NCI-H1436 (cell line): ENCODE data around the gene ZBTB12.
"Not testable (repeated sequence)": the region's sequence is repeated elsewhere in the genome, so short reads cannot be mapped to it uniquely, and the experiment has no call there.

Experiments
- DNase-seq: peaks from one replicate; lab custom pipeline; 2025; lab: John Stamatoyannopoulos, UW

Gene ZBTB12

DNA sequence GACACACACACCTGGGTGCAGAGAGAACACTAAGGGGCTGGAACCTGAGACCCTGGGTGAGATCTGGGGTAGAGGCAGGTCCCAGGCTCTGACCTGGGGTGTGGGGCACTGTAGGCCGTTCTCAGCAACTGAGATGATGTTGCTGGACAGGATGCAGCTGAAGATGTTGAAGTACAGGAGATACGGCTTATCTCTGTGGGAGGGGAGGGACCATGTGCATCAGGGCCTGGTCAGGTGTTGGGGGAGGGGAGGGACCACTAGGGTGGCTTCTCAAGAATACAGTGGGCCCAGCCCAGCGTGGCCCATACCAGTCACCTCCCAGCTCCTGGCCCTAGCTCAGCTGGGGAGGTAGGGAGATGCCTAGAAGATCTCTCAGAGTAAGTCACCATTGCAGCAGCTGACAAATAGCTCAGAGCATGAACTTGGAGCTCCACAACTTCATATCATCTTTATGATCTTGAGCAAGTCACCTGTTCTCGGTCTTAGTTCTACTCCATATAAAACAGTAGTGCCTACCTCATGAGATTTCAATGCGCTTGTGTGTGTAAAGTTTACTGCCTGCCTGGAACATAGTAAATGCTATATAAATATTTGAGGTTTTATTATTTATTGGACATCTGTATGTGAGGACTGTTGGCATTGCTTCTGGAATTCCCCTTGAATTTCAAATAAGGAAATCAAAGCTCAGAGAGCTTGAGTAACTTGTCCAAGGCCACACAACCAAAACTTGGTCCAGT, 26.9 kb downstream of the ZBTB12 start:
- no peak for DNase-seq

DNA sequence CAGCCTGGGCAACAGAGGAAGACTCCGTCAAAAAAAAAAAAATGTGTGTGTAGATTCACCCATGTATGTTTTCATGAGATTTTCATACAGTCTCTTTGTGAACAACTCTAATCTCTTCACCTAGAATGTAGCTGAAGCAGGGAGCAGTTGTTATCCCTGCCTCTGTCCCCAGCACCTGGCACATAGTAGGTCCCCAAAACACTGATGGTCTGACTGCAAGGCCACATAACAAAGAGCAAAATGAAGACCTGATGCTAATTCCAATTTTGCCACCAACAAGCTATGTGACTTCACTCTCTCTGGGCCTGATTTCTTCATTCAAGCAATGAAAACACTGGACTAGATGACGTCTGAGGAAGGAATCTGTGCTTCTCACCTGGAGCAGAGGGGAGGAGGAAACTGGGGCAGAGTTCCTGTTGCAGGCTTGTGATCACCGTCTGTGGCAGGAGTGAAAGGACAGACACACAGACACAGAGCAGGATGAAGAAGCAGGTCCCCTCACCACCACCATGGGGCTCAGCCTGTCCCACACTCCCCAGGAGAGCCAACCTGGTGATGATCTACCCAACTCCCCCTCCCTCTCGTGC, 27.7 kb downstream of the ZBTB12 start:
- DNase-seq, result no peak

DNA sequence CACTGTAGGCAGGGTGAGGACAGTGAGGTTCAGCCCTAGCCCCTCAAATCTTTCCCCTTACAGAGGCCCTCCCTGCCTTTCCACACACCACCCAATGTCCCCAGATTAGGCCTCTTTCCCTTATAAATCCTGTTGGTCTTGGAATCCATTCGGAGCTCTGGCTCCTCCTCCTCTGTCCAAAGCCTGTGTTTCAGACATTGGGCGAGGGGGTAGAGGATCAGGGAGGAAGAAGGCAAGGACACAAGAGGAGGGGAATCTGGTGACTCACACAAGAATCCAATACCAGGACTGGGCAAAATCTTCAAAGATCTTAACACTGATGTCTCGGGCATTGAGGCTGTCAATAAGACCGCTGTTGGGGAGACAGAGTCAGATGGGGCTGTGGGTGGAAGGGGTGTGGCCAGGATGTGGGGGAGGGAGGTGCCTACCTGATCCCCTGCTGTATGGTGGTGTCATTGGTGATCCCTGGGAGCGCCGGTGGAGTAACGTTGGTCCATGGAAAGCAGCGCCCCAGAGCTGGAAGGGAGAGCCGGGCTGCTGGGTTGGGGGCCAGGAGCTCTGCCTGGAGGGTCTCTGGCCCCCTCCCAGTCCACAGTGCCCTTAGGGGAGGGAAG, 30.7 kb downstream of the ZBTB12 start:
- no peak for DNase-seq

DNA sequence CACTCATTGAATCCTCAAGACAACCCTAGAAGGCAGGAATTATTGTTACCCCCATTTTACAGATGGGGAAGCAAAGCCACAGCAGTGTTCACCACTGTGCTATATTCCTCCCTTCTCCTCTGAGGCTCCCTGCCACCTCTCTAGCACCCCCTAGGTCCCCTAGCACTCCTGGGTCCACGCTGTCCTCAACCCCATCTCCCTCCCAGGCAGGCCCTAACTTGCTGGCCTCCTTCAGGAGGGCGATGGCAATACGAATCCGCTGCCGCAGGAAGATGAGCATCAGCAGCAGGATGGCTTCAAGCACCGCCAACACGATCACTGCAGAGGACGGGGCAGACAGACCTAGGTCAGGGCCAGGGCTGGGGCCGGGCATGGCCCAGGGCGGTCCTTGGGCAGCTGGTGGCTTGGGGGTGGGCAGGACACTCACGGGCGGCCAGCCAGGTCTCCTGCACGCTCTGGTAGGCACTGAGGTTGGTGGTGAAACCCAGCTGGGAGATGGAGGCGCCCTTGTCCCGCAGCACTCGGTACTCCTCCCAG, 31.4 kb downstream of the ZBTB12 start:
- DNase-seq, result no peak

DNA sequence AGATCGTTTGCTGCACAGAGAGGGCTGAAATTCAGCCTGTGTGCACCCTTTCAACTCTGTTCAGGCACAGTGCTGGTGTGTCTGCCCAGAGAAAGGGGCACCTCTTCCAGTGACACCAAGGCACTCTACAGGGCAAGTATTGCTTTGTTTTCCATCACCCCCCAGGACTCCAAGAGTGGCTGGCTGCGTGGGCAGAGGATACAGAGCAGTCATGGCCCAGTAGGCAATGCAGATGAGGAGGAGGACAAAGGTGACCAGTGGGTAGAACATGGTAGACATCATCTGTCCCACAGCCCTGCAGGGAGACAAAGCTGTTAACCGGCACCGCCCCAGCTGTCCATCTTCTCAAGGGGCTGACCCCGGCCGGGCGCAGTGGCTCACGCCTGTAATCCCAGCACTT, 32.5 kb downstream of the ZBTB12 start:
- DNase-seq, result no peak

DNA sequence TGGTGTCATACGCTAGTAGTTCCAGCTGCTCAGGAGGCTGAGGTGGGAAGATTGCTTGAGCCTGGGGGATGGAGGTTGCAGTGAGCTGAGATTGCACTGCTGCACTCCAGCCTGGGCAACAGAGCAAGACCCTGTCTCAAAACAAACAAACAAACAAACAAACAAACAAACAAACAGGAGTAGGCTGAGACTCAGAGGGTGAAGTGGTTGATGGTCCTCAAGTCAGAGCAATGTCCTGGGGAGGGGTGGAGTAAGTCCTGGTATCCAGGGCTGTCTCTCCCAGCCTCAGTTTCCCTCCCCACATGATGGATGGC, 33.3 kb downstream of the ZBTB12 start:
- not testable (repeated sequence) for DNase-seq

DNA sequence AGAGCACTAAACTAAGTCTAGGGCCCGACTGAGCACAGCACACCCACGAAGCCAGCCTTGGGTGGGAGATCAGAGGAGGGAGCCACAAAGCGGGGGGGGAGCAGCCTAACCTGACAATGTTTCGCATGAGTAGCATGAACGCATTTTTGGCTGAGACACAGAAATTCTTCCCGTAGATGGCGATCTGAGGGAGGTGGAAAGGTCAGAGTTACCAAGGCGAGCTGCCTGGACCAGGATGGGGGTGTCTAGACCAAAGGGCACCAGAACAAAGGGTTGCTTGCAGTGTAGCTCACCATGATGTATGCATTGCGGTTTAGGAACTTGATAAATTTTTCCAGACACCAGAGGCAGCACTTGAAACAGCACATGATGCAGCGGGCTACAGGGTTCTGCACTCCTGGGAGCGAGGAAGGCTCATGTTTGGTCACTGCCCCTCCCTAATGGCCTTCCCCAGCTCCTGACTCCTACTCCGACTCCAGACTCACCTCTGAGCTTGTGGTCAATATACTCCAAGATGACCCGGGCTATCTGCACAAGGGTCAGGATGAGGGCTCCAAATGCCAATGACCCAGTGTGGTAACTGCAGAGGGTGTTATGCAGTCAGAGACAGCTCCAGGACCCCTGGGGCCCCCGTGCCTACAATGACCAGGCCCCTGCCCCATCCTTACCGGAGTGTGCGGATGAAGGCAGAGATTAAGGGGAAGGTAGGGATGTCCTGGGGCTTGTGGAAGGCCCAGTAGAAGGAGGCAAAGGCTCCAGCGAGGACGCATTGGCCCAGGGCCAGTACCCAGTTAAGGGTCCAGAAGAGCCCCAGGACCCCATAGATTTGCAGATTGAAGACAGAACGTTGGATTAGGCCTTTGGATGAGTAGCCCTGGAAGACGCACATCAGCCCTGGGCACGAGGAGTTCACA, 36.4 kb downstream of the ZBTB12 start:
- DNase-seq, result no peak

DNA sequence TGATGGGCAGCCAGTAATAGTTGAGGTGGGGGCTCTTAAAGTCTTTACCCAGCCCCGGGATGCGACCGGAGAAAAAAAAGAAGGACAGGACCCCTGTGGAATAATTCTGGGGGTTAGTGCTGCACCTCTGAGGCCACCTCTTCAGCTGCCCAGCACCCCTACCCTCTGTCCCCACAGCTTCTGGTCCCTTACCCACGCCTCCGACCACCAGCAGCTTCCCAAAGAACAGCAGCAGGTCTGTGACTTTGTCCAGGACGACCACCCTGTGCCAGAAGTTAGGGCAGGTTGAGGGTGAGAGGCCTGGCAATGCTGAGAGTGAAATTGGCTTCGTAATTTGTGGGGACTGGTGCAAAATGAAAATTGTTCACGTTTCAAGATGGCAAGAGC, 37.1 kb downstream of the ZBTB12 start:
- DNase-seq, result no peak

DNA sequence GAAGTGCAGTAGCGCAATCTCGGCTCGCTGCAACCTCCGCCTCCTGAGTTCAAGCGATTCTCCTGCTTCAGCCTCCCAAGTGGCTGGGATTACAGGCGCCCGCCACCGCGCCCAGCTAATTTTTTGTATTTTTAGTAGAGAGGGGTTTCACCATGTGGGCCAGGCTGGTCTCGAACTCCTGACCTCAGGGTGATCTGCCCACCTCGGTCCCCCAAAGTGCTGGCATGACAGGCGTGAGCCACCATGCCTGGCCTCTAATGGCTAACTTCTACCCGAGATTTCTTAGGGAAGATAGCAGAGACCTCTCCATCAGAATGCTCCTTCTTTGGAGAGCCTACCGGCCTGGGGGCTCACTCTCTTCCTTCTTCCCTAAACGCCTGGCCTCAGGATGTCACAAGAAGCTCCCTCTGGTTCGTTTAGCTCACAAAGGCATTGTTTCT, 37.7 kb downstream of the ZBTB12 start:
- not testable (repeated sequence) for DNase-seq

DNA sequence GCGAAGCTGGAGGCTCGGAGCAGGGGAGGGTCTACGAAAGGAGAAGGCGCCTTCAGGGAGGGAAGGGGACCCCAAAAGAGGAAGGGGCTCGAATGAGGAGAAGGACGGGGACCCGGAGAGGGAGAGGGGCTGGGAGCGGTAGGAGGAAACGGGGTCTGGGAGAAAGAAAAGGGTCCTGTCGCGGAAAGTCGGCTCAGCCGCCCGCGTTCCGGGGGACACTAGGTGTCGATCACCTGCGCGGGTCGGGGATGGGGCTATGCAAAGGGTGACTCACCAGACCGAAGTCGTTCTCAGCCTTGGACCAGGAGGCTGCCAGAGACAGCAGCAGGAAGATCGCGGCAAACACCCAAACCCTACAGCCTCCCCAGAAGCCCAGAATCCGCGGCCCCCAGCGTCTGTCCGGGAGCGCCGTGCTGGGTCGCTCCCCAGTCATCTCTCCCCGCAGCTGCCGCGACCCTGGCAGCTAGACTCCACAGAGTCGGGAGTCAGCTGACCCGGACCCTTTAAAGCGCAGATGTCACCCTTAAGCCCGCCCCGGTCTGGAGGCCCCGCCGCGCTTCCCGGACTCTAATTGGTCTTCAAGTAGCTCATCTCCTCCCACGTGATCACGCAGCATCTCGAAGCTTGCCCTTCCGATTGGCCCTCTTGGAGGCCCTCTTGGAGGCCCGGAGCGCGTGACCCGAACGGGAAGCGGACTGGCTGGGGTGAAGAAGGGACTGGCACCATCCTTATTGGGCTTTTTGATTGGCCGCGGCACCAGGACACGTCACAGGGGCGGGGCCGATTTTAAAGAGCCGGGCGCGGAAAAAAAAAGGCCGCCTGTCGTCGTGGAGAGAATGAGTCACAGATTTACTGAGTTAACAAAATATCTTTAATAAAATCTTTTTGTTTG, 39.3 kb downstream of the ZBTB12 start, which contains the start of gene NEU1:
Gene NEU1 (minus strand): TSS at position 478 of the 892 bp plus-strand sequence. CDS start 45 bp downstream, at position 433.
- peak; percentile 99 for DNase-seq

DNA sequence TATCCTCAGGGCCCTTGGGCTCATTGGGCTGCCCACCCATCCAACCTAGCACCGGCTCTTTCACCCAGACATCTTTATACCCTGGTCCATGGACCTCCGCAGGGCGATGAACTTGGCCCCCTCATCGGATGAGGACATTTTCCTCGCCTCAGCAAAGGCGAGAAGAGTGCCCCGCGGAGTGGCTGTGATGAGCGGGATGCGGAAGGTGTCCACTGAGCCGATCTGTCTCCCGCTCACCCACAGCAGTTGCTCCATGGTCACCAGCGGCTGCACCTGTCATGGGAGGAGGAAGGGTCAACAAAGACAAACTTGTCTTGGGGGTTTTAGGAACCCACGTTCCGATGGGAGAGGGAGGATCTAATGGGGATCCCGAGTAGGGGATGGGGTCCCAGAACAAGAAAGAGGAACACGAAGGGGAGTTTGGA, 40.0 kb downstream of the ZBTB12 start:
- DNase-seq, result no peak

DNA sequence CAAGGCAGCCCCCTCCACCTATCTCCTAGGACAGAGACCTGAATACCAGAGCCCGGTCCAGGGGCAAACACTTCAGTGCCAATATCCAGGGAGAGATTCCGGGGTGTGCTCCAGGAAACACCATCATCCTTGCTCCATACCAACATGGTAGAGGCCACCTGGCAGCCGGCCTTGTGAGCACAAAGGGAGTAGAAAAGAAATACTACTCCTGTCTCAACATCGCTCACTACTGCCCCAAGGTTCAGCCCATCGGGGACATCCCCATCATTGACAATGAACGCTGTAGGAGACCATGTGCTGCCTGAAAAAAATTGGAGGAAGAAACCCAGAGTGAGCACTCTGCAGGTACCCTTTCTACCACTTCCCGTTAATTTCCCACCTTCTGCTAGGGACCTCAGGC, 40.7 kb downstream of the ZBTB12 start:
- DNase-seq, result no peak

DNA sequence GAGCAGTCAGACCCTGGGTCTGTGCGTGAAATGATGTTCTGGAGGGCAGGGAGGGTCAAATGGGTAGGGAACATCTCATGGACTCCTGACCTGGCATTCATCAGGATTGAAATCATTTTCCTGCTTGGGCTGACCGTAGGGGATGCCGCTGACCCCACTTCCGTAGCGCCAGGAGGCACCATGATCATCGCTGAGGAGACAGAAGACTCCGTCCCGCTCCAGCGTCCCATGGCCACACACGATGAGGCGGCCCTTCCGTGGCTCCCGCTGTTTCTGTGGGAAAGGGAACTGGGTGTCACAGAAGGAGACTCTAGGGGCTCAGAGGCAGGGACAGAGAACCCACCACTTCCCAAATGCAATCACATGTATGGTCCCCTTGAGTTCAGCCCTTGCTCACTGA, 41.5 kb downstream of the ZBTB12 start:
- DNase-seq, result no peak

DNA sequence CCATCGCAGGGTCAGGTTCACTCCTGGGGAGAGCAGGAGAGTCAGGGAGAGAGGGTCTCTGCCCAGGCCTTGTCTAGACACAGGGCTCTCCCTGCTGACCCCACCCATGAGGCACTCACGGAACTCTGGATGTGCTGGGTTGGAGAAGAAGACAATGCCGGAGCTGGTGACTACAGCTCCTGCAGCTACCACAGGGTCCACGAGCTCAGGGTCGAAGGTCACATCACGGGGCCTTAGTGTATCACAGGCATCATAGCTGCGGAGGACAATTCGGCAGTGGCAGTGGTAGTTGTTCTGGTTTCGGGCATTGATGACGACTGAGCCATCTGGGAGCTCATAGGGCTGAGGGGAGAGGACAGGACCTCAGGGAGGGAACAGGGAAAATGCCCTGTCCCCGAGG, 42.0 kb downstream of the ZBTB12 start:
- DNase-seq, result no peak

DNA sequence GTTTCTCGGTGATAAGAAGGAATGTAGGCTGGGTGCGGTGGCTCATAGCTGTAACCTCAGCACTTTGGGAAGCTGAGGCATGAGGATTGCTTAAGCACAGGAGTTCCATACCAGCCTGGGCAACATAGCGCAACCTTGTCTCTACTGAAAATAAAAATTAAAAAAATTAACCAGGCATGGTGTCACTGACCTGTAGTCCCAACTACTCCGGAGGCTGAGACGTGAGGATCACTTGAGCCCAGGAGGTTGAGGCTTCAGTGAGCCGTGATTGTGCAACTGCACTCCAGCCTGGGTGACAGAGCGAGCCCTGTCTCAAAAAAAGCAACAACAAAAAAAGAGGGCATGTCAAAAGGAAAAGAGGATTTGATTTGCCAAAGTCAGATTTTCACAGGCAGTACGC, 43.2 kb downstream of the ZBTB12 start:
- DNase-seq, result no peak

DNA sequence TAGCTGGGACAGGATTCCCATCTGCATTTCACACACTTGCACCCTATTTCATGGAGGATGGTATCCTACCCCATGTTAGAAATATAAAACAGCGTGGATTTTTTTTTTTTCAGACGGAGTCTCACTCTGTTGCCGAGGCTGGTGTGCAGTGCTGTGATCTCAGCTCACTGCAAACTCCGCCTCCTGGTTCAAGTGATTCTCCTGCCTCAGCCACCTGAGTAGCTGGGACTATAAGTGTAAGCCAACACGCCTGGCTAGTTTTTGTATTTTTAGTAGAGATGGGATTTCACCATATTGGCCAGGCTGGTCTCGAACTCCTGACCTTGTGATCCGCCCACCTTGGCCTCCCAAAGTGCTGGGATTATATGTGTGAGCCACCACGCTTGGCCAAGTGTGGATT, 44.1 kb downstream of the ZBTB12 start:
- DNase-seq, result not testable (repeated sequence)

DNA sequence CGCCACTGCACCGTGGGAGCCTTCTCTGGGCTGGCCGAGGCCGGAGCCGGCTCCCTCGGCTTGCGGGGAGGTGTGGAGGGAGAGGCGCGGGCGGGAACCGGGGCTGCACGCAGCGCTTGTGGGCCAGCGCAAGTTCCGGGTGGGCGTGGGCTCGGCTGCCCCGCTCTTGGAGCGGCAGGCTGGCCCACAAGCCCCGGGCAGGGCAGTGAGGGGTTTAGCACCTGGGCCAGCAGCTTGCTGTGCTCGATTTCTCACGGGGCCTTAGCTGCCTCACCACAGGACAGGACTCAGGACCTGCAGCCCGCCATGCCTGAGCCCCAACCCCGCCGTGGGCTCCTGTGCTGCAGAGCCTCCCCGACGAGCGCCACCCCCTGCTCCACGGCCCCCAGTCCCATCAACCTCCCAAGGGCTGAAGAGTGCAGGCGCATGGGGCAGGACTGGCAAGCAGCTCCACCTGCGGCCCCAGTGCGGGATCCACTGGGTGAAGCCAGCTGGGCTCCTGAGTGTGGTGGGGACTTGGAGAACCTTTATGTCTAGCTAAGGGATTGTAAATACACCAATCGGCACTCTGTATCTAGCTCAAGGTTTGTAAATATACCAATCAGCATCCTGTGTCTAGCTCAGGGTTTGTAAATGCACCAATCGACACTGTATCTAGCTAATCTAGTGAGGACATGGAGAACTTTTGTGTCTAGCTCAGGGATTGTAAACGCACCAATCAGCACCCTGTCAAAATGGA, 49.7 kb downstream of the ZBTB12 start:
- DNase-seq, result not testable (repeated sequence)

DNA sequence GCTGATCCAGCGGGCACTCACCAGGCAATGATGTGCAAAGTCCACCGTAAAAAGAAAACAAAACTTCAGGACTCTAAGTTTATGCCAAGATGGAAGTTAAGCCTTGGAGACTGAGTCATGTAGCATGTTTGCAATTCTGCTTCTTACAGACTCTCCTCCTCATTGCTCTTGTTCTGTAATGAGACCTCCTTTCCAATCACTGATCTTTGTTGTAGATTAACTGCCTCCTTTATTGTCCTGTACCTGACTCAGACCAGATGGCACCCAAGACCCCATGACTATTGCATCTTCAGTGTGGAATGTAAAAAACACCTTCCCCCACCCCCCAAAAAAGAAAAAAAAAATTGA, 50.4 kb downstream of the ZBTB12 start:
- DNase-seq, result no peak

DNA sequence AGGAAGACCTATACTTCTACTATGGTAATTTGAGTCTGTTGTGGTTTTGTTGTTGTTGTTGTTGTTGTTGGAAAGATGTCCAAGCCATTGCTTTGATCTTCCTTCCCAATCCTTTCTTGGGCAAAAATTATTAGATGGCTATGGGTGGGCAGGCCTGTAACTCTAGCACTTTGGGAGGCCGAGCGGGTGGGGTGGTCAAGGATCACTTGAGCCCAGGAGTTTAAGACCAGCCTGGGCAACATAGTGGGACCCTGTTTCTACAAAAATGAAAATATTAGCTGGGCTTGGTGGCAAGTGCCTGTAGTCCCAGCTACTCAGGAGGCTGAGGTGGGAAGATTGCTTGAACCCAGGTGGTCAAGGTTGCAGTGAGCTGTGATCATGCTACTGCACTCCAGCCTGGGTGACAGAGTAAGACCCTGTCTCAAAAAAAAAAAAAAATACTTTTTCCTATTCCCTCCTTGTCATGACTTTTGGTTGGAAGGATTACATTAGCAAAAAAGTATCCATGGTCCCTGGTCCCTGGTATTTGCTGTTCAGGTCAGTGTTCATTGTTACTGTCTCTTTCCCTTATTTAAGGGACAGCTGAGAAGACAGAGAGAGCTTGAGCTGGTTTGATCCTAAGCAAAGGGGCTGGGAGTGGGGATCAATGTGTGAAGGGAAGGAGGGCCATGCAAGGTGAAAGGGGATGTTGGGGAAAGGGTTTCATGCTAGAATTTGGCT, 51.0 kb downstream of the ZBTB12 start:
- no peak for DNase-seq
